ENCODE data around the gene ZNF789.

The ZNF789 gene

DNA sequence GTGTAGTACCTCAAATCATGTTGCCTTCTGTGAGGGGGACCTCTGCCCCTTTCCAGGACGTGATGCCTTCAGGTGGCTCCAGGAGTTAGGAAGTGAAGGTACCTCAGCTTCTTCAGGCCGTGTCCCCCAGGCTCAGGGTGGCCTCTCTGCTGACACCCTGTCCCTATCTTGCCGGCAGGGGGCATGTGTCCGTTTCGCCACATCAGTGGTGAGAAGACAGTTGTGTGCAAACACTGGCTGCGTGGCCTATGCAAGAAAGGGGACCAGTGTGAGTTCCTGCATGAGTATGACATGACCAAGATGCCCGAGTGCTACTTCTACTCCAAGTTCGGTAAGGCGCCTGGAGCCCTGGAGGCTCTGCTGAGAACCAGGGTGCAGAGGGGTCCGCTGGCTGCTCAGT lies 24.7 kb upstream of the ZNF789 start:
- no peak for DNase-seq
- no peaks in the 10 kb centered on the region for H3K9me3 ChIP-seq (ENCODE audit: severe bottlenecking)
- H3K27ac ChIP-seq: no peak overlapping the region
- TF ChIP-seq, protein P1, sequence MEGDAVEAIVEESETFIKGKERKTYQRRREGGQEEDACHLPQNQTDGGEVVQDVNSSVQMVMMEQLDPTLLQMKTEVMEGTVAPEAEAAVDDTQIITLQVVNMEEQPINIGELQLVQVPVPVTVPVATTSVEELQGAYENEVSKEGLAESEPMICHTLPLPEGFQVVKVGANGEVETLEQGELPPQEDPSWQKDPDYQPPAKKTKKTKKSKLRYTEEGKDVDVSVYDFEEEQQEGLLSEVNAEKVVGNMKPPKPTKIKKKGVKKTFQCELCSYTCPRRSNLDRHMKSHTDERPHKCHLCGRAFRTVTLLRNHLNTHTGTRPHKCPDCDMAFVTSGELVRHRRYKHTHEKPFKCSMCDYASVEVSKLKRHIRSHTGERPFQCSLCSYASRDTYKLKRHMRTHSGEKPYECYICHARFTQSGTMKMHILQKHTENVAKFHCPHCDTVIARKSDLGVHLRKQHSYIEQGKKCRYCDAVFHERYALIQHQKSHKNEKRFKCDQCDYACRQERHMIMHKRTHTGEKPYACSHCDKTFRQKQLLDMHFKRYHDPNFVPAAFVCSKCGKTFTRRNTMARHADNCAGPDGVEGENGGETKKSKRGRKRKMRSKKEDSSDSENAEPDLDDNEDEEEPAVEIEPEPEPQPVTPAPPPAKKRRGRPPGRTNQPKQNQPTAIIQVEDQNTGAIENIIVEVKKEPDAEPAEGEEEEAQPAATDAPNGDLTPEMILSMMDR (IDR thresholded peaks at IDR 0.05; ENCODE audit: low read depth, low read length): no peak
- H3K27me3 ChIP-seq (ENCODE audit: insufficient read depth, low read depth, severe bottlenecking): no peaks in the 10 kb centered on the region
- no peak overlapping the region for H3K4me3 ChIP-seq (ENCODE audit: low read depth, low read length)
- peaks cover 88% of the 10 kb centered on the region for H3K36me3 ChIP-seq

DNA sequence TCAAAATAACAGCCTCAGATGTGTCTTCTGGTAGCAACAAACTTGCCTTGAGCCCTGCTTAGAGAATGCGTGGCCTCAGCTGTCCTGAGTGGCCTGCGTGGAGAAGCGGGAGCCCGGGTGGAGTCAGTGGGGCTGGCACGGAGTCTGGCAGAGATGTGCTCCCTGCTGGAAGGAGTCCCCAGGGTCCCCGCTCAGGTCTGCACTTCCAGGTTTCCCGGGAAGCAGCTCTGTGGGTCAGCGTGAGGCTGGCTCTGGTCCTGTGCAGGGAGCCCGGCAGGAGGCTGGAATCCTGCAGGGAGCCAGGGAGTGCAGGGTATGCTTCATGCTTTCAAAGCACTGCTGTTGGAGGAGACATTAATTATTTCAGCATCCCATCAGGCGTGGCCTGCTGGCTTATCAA lies 23.8 kb upstream of the ZNF789 start:
- no peaks in the 10 kb centered on the region for H3K9me3 ChIP-seq (ENCODE audit: severe bottlenecking)
- H3K27me3 ChIP-seq (ENCODE audit: insufficient read depth, low read depth, severe bottlenecking): no peaks in the 10 kb centered on the region
- H3K36me3 ChIP-seq: peaks cover 86% of the 10 kb centered on the region
- no peak overlapping the region for H3K4me3 ChIP-seq (ENCODE audit: low read depth, low read length)
- H3K27ac ChIP-seq: no peak overlapping the region
- TF ChIP-seq, protein P1 (IDR thresholded peaks at IDR 0.05; ENCODE audit: low read depth, low read length): no peak
- DNase-seq: no peak

DNA sequence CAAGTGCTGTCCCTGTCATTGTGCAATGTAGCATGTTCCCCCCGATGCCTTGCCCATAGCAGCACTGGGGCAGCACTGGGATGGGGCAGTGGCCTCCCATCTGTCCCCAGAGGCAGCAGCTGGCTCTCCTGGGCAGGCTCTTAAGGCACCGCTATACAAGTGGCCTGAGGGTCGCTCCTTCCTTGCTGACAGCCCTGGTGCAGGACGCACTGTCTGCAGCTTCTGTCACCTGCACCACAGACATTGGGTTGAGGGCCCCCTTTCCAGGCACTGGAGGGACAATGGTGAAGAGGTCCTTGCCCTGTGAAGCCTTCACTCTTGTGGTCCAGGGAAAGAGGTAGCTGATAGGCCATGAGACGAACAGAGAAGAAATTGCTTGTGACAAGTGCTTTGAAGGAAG lies 23.4 kb upstream of the ZNF789 start:
- Histone ChIP-seq H3K4me3 (ENCODE audit: low read depth, low read length) (no peak overlapping the region), H3K27me3 (ENCODE audit: insufficient read depth, low read depth, severe bottlenecking) (no peaks in the 10 kb centered on the region), H3K36me3 (peaks cover 86% of the 10 kb centered on the region), H3K9me3 (ENCODE audit: severe bottlenecking) (no peaks in the 10 kb centered on the region), H3K27ac (no peak overlapping the region)
- no peak for DNase-seq
- TF ChIP-seq, protein P1 (IDR thresholded peaks at IDR 0.05; ENCODE audit: low read depth, low read length): no peak

DNA sequence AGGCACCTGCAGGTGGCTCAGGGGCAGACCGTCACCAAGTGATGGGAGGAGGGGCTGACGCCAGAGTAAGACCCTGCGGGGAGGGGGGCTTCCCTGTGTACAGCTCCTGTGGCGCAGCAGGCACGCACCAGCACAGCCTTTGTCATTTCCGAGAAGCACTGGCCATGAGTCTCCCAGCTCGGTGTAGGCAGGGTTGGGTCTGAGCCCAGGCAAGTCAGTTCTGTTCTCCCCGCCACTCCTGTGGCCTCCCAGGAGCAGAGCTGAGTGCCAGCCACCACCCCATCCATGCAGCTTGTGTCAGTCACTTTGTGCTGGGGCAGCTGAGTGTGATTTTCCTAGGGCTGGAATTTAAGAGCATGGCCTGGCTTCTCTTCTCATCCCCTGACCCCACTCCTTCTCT lies 20.8 kb upstream of the ZNF789 start:
- Histone ChIP-seq H3K36me3 (peaks cover 92% of the 10 kb centered on the region), H3K27me3 (ENCODE audit: insufficient read depth, low read depth, severe bottlenecking) (no peaks in the 10 kb centered on the region)

DNA sequence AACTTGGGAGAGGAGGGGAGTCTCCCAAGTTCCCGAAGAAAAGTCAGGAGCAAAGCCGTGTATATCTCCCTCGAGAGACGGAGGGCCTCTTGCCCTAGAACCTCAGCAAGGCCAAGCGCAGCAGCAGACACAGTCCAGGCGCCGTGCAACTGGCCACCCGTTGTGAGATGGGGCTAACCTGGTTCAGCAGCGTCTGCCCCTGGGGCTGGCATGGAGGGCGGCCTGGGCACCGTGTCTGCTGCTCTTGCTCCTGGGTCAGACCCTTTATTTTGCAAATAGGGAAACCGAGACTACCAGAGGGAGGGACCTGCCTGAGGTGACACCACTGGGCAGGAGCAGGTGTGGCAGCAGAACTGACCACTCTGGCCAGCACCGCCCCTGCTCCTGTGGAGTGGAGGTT lies 20.1 kb upstream of the ZNF789 start:
- no peak for DNase-seq
- TF ChIP-seq, protein P1 (IDR thresholded peaks at IDR 0.05; ENCODE audit: low read depth, low read length): no peak
- Histone ChIP-seq H3K36me3 (peaks cover 98% of the 10 kb centered on the region), H3K27ac (no peak overlapping the region), H3K27me3 (ENCODE audit: insufficient read depth, low read depth, severe bottlenecking) (no peaks in the 10 kb centered on the region), H3K9me3 (ENCODE audit: severe bottlenecking) (no peaks in the 10 kb centered on the region), H3K4me3 (ENCODE audit: low read depth, low read length) (no peak overlapping the region)

More for the DNA sequence above, 20.8 kb upstream of the ZNF789 start:
- DNase-seq: no peak
- Histone ChIP-seq H3K4me3 (ENCODE audit: low read depth, low read length) (no peak overlapping the region), H3K9me3 (ENCODE audit: severe bottlenecking) (no peaks in the 10 kb centered on the region), H3K27ac (no peak overlapping the region)
- TF ChIP-seq, protein P1 (IDR thresholded peaks at IDR 0.05; ENCODE audit: low read depth, low read length): no peak

DNA sequence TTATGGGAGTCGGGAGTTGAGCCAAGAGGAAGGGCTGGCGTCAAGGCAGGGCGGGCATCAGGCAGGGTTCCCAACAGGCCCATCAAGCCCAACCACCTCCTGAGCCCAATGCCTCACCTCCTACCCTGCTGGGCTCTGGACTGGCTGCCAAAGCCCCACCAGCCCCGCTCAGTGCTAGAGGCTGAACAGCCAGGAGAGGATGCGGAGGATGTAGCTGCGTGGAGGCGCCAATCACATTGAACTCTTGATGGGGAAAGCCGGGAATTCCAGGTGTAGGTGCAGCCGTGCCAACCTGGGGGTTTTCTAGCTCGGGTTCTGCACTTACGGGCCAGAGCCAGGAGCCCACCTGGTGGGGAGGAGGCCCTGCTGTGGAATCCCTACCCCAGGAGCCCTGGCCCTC lies 19.6 kb upstream of the ZNF789 start:
- H3K36me3 ChIP-seq: peaks cover 98% of the 10 kb centered on the region

More for the DNA sequence above, 19.6 kb upstream of the ZNF789 start:
- Histone ChIP-seq H3K27me3 (ENCODE audit: insufficient read depth, low read depth, severe bottlenecking) (no peaks in the 10 kb centered on the region), H3K9me3 (ENCODE audit: severe bottlenecking) (no peaks in the 10 kb centered on the region), H3K27ac (no peak overlapping the region), H3K4me3 (ENCODE audit: low read depth, low read length) (no peak overlapping the region)
- TF ChIP-seq, protein P1 (IDR thresholded peaks at IDR 0.05; ENCODE audit: low read depth, low read length): no peak
- DNase-seq: no peak
